HUES48 (cell line): Measurements from ENCODE around the gene IGSF9B.

Source experiments
- H3K27ac ChIP-seq: one replicate; pipeline ENCODE4 v1.7.0; 2013; ENCODE audit warnings: low read depth, low read length, inconsistent platforms
- H3K27me3 ChIP-seq: 2 replicates; pipeline ENCODE4 v1.6.1; 2013; ENCODE audit warnings: mild to moderate bottlenecking, low read length; ENCODE audit not compliant: control insufficient read depth, insufficient read depth
- H3K36me3 ChIP-seq: 2 replicates; pipeline ENCODE4 v1.6.1; 2013; ENCODE audit warnings: low read length; ENCODE audit not compliant: control insufficient read depth, insufficient read depth
- H3K4me1 ChIP-seq: 2 replicates; pipeline ENCODE4 v1.6.1; 2013; ENCODE audit warnings: mild to moderate bottlenecking, low read length; ENCODE audit not compliant: control insufficient read depth, insufficient read depth
- H3K4me3 ChIP-seq: 2 replicates; pipeline ENCODE4 v1.5.1; 2013; ENCODE audit warnings: mild to moderate bottlenecking, low read depth, low read length
- H3K9ac ChIP-seq: 2 replicates; pipeline ENCODE4 v1.6.1; 2013; ENCODE audit warnings: mild to moderate bottlenecking, low read depth, low read length, moderate library complexity
- H3K9me3 ChIP-seq: 2 replicates; pipeline ENCODE4 v1.6.1; 2013; ENCODE audit warnings: low read length; ENCODE audit not compliant: control insufficient read depth, insufficient read depth

The IGSF9B gene

GRCh38 chr11:133927690-133928627, 28.8 kb downstream of the IGSF9B start:
- H3K4me1 ChIP-seq: no peaks in the 10 kb centered on the region; the same call in 1 of the 2 replicates
- H3K36me3 ChIP-seq: peaks cover 64% of the 10 kb centered on the region
- H3K27me3 ChIP-seq: no peaks in the 10 kb centered on the region
- no peaks in the 10 kb centered on the region for H3K9me3 ChIP-seq
- H3K4me3 ChIP-seq: no peak overlapping the region
- no peak overlapping the region for H3K27ac ChIP-seq
- H3K9ac ChIP-seq: no peak overlapping the region

GRCh38 chr11:133926466-133927246, 30.1 kb downstream of the IGSF9B start:
- H3K4me3 ChIP-seq: no peak overlapping the region
- no peaks in the 10 kb centered on the region for H3K9me3 ChIP-seq
- no peak overlapping the region for H3K27ac ChIP-seq
- no peaks in the 10 kb centered on the region for H3K27me3 ChIP-seq
- no peaks in the 10 kb centered on the region; the same call in 1 of the 2 replicates for H3K4me1 ChIP-seq
- H3K36me3 ChIP-seq: peaks cover 76% of the 10 kb centered on the region
- no peak overlapping the region for H3K9ac ChIP-seq

- H3K9ac ChIP-seq: no peak overlapping the region
- no peaks in the 10 kb centered on the region for H3K9me3 ChIP-seq
- peaks cover 80% of the 10 kb centered on the region for H3K36me3 ChIP-seq
- H3K27me3 ChIP-seq: no peaks in the 10 kb centered on the region
- no peak overlapping the region for H3K27ac ChIP-seq
- no peak overlapping the region for H3K4me3 ChIP-seq
- H3K4me1 ChIP-seq: no peaks in the 10 kb centered on the region
Observed at GRCh38 chr11:133925756-133926155, 31.0 kb downstream of the IGSF9B start.

- Histone ChIP-seq H3K4me3 (no peak overlapping the region), H3K27ac (no peak overlapping the region), H3K36me3 (peaks cover 81% of the 10 kb centered on the region), H3K9ac (no peak overlapping the region), H3K4me1 (0 out of 2 replicates have a peak, but pooled peaks cover under 1% of the 10 kb centered on the region), H3K9me3 (no peaks in the 10 kb centered on the region), H3K27me3 (no peaks in the 10 kb centered on the region)
Observed at GRCh38 chr11:133924661-133925060, 32.1 kb downstream of the IGSF9B start.

GRCh38 chr11:133922078-133922870, 34.5 kb downstream of the IGSF9B start:
- Histone ChIP-seq H3K27me3 (no peaks in the 10 kb centered on the region), H3K4me3 (no peak overlapping the region), H3K9me3 (no peaks in the 10 kb centered on the region), H3K27ac (no peak overlapping the region), H3K36me3 (peaks cover 79% of the 10 kb centered on the region), H3K9ac (no peak overlapping the region), H3K4me1 (0 out of 2 replicates have a peak, but pooled peaks cover 7% of the 10 kb centered on the region)

- Histone ChIP-seq H3K27ac (no peak overlapping the region), H3K9ac (no peak overlapping the region), H3K4me3 (no peak overlapping the region), H3K27me3 (no peaks in the 10 kb centered on the region), H3K9me3 (no peaks in the 10 kb centered on the region), H3K4me1 (0 out of 2 replicates have a peak, but pooled peaks cover 7% of the 10 kb centered on the region), H3K36me3 (peaks cover 78% of the 10 kb centered on the region)
Observed at GRCh38 chr11:133921513-133921912, 35.3 kb downstream of the IGSF9B start.

- H3K4me3 ChIP-seq: no peak overlapping the region
- no peaks in the 10 kb centered on the region for H3K9me3 ChIP-seq
- 0 out of 2 replicates have a peak, but pooled peaks cover 7% of the 10 kb centered on the region for H3K4me1 ChIP-seq
- H3K36me3 ChIP-seq: peaks cover 78% of the 10 kb centered on the region
- no peak overlapping the region for H3K27ac ChIP-seq
- H3K9ac ChIP-seq: no peak overlapping the region
- H3K27me3 ChIP-seq: no peaks in the 10 kb centered on the region
Observed at GRCh38 chr11:133921026-133921425, 35.7 kb downstream of the IGSF9B start.

GRCh38 chr11:133920109-133920990, 36.4 kb downstream of the IGSF9B start:
- Histone ChIP-seq H3K9me3 (no peaks in the 10 kb centered on the region), H3K27ac (no peak overlapping the region), H3K27me3 (no peaks in the 10 kb centered on the region), H3K4me1 (0 out of 2 replicates have a peak, but pooled peaks cover 7% of the 10 kb centered on the region), H3K9ac (no peak overlapping the region), H3K36me3 (peaks cover 78% of the 10 kb centered on the region), H3K4me3 (no peak overlapping the region)

GRCh38 chr11:133919330-133920108, 37.2 kb downstream of the IGSF9B start:
- H3K9me3 ChIP-seq: no peaks in the 10 kb centered on the region
- peaks cover 74% of the 10 kb centered on the region for H3K36me3 ChIP-seq
- H3K27me3 ChIP-seq: no peaks in the 10 kb centered on the region
- H3K4me3 ChIP-seq: no peak overlapping the region; the same call in 1 of the 2 replicates
- no peak overlapping the region for H3K9ac ChIP-seq
- 0 out of 2 replicates have a peak, but pooled peaks cover 7% of the 10 kb centered on the region for H3K4me1 ChIP-seq
- no peak overlapping the region for H3K27ac ChIP-seq
